CD14-positive monocyte (primary cell): Measurements from ENCODE around the gene KAT6B. TPM values are rescaled to one million over a fixed set of nuclear protein-coding genes. Genes with fewer than 3 reads are reported as not detected.

Experiments used
- DNase-seq, 3 donors: peaks; one replicate each; pipeline ENCODE4 v3.0.0-alpha.2; 2011 to 2022
- H2AFZ ChIP-seq: 2 replicates; pipeline ENCODE4 v1.6.0; 2012; ENCODE audit warnings: mild to moderate bottlenecking, low read depth, low read length, inconsistent platforms; ENCODE audit not compliant: insufficient read depth, poor library complexity, severe bottlenecking
- H3K27ac ChIP-seq, 2 donors: 1 replicate in 1 of 2; 2 replicates in 1 of 2; pipeline ENCODE4 v1.5.1; 2012 to 2013; ENCODE audit warnings: low read length in 2 of 2, control low read depth in 1 of 2, inconsistent platforms in 1 of 2, low read depth in 1 of 2, mild to moderate bottlenecking in 1 of 2
- H3K27me3 ChIP-seq, 2 donors: one replicate each; pipeline versions ENCODE4 v1.6.0 to v1.6.1; 2011 to 2013; ENCODE audit warnings: low read length in 2 of 2; ENCODE audit not compliant: control insufficient read depth in 2 of 2, insufficient read depth in 2 of 2
- H3K36me3 ChIP-seq, 2 donors: replicated peaks in 1 of 2; 1 replicate in 1 of 2; 2 replicates in 1 of 2; pipeline versions ENCODE4 v1.5.1 to v1.6.1; 2012 to 2013; ENCODE audit warnings: low read length in 2 of 2, control low read depth in 1 of 2, inconsistent platforms in 1 of 2, mild to moderate bottlenecking in 1 of 2; ENCODE audit not compliant: insufficient read depth in 2 of 2, control insufficient read depth in 1 of 2
- H3K4me1 ChIP-seq, 2 donors: 1 replicate in 1 of 2; 2 replicates in 1 of 2; pipeline versions ENCODE4 v1.5.1 to v1.6.1; 2012 to 2013; ENCODE audit warnings: low read length in 2 of 2, control low read depth in 1 of 2, inconsistent platforms in 1 of 2, mild to moderate bottlenecking in 1 of 2, moderate library complexity in 1 of 2; ENCODE audit not compliant: insufficient read depth in 2 of 2, control insufficient read depth in 1 of 2
- H3K4me2 ChIP-seq: replicated peaks from 2 replicates; pipeline ENCODE3; 2012; ENCODE audit warnings: low read length, moderate library complexity, mild to moderate bottlenecking; ENCODE audit not compliant: poor library complexity, severe bottlenecking; ENCODE audit errors: extremely low read depth
- H3K4me3 ChIP-seq, 3 experiments: fragments of 200-600 bp in 1 of 3; sonication (generic) in 1 of 3; replicated peaks in 1 of 3; 1 replicate in 2 of 3; 2 replicates in 1 of 3; pipeline ENCODE4 v1.5.1; 2011 to 2013; ENCODE audit warnings: low read length in 3 of 3, mild to moderate bottlenecking in 3 of 3, control low read depth in 2 of 3, low read depth in 2 of 3, inconsistent platforms in 1 of 3, moderate library complexity in 1 of 3
- H3K79me2 ChIP-seq: 2 replicates; pipeline ENCODE4 v1.6.0; 2012; ENCODE audit warnings: mild to moderate bottlenecking, control low read depth, inconsistent platforms, low read length, moderate library complexity; ENCODE audit not compliant: insufficient read depth
- H3K9ac ChIP-seq: 2 replicates; pipeline ENCODE4 v1.6.0; 2017; ENCODE audit warnings: low read length, mild to moderate bottlenecking; ENCODE audit not compliant: insufficient read depth, poor library complexity, severe bottlenecking
- H3K9me3 ChIP-seq, 2 donors: replicated peaks in 1 of 2; 1 replicate in 1 of 2; 2 replicates in 1 of 2; pipeline versions ENCODE4 v1.5.1 to v1.6.1; 2012 to 2013; ENCODE audit warnings: low read length in 2 of 2, control low read depth in 1 of 2; ENCODE audit not compliant: control insufficient read depth in 1 of 2, insufficient read depth in 1 of 2
- H4K20me1 ChIP-seq: 2 replicates; pipeline ENCODE4 v1.6.0; 2012; ENCODE audit warnings: mild to moderate bottlenecking, low read length, control low read depth, moderate library complexity; ENCODE audit not compliant: insufficient read depth
- H3K27ac Mint-ChIP-seq, 7 donors: one replicate each; pipeline ENCODE4 v1.8.0; 2020; ENCODE audit warnings: mild to moderate bottlenecking in 7 of 7, mixed read lengths in 7 of 7, moderate library complexity in 6 of 7, inconsistent platforms in 2 of 7
- H3K27me3 Mint-ChIP-seq, 3 donors: one replicate each; pipeline ENCODE4 v1.8.0; 2021 to 2022; ENCODE audit warnings: low read depth in 3 of 3, mild to moderate bottlenecking in 3 of 3, mixed read lengths in 3 of 3, moderate library complexity in 3 of 3, inconsistent platforms in 1 of 3
- H3K36me3 Mint-ChIP-seq, 2 donors: one replicate each; pipeline ENCODE4 v1.8.0; 2020; ENCODE audit warnings: mixed read lengths in 2 of 2, inconsistent platforms in 1 of 2, mild to moderate bottlenecking in 1 of 2
- H3K4me1 Mint-ChIP-seq: one replicate; pipeline ENCODE4 v1.8.0; 2020; ENCODE audit warnings: mild to moderate bottlenecking, mixed read lengths
- H3K4me3 Mint-ChIP-seq, 2 donors: one replicate each; pipeline ENCODE4 v1.8.0; 2020; ENCODE audit warnings: mild to moderate bottlenecking in 2 of 2, mixed read lengths in 2 of 2, moderate library complexity in 1 of 2
- H3K9me3 Mint-ChIP-seq, 7 donors: one replicate each; pipeline ENCODE4 v1.8.0; 2020 to 2022; ENCODE audit warnings: mixed read lengths in 7 of 7, mild to moderate bottlenecking in 6 of 7, moderate library complexity in 6 of 7, inconsistent platforms in 2 of 7
- CTCF ChIP-seq: fragments of 200-600 bp; IDR thresholded peaks from one replicate; pipeline ENCODE4 v1.8.0; 2022; ENCODE audit warnings: antibody characterized with exemption, mild to moderate bottlenecking
- WGBS: methylation state at CpG from one replicate; pipeline ENCODE4 v1.1.5; 2013; ENCODE audit warnings: missing lambda C conversion rate; ENCODE audit not compliant: insufficient coverage; 5-methylcytosine and 5-hydroxymethylcytosine counted together
- intact Hi-C, 2 donors: fragments of 100-400 bp; cut with micrococcal nuclease; formaldehyde crosslinking; loops; one replicate each; pipeline versions ENCODE4 v1.15.0 to v1.15.1; 2023
- polyA plus RNA-seq, 3 donors: library from polyadenylated mRNA; depleted of rRNA in 1 of 3; unstranded in 2 of 3; stranded (reverse) in 1 of 3; fragments of 300-500 nt in 2 of 3; fragments of >200 nt in 1 of 3; fragmentation: Illumina TruSeq in 2 of 3; gene quantifications; 1 replicate in 2 of 3; 2 replicates in 1 of 3; pipeline ENCODE4 v1.2.3, GENCODE V29; 2012 to 2021

The KAT6B gene
- polyA plus RNA-seq, 3 donors = 3.3 to 6.4 (median 6.2) TPM

- Histone ChIP-seq H3K27ac (no peak overlapping the region), H3K4me2 (no peak overlapping the region), H3K27me3 (no peaks in the 10 kb centered on the region), H3K79me2 (no peaks in the 10 kb centered on the region), H3K9ac (no peak overlapping the region), H3K9me3 (peaks cover 11 to 19% of the 10 kb centered on the region in 2 donors), H3K4me3 (no peak overlapping the region), H3K4me1 (peaks cover 1 to 6% of the 10 kb centered on the region in 2 donors), H2AFZ (no peak overlapping the region), H4K20me1 (no peaks in the 10 kb centered on the region), H3K36me3 (no peaks in the 10 kb centered on the region)
- Mint-ChIP-seq H3K4me1 (peaks cover 4% of the 10 kb centered on the region), H3K36me3 (no peaks in the 10 kb centered on the region), H3K27me3 (no peaks in the 10 kb centered on the region), H3K27ac (no peak overlapping the region), H3K9me3 (peaks cover 12 to 36% (median 20%) of the 10 kb centered on the region in 7 donors), H3K4me3 (no peak overlapping the region)
- intact Hi-C loops = no loop called here
- no peak for DNase-seq
- 100% methylated on average over 1 of the region's 4 CpGs for WGBS
- TF ChIP-seq CTCF = no peak
Observed at GRCh38 chr10:74816824-74817498, 9.4 kb upstream of the KAT6B start.

GRCh38 chr10:74821501-74821900 is 4.9 kb upstream of the KAT6B start:
- Histone ChIP-seq H3K4me1 (peaks cover 14 to 22% of the 10 kb centered on the region in 2 donors), H3K79me2 (no peaks in the 10 kb centered on the region), H3K36me3 (no peaks in the 10 kb centered on the region), H3K27ac (no peak overlapping the region), H3K9me3 (peaks cover 7 to 11% of the 10 kb centered on the region in 2 donors), H4K20me1 (no peaks in the 10 kb centered on the region), H3K27me3 (no peaks in the 10 kb centered on the region), H3K4me2 (no peak overlapping the region), H3K4me3 (no peak overlapping the region), H3K9ac (no peak overlapping the region), H2AFZ (no peak overlapping the region)
- Mint-ChIP-seq H3K27me3 (peaks cover 0 to 4% (median 0%) of the 10 kb centered on the region in 3 donors), H3K27ac (no peak overlapping the region), H3K36me3 (no peaks in the 10 kb centered on the region), H3K4me3 (no peak overlapping the region), H3K9me3 (peaks cover 7 to 23% (median 13%) of the 10 kb centered on the region in 7 donors), H3K4me1 (peaks cover 23% of the 10 kb centered on the region)
- intact Hi-C loops = loop anchor here (10.0 kb wide), 4 partner anchors 73 to 667 kb away; partner anchors contain the start of genes ADK (in 2 of the 2), AP3M1 (in 2 of the 2), COMTD1 (in 1 of the 2) and SAMD8 (in 1 of the 2)
- no peak for TF ChIP-seq CTCF
- whole genome bisulfite sequencing = 59% methylated on average over 2 of the region's 3 CpGs
- no peak for DNase-seq
